Activated gamma-delta T cell treated with Interleukin-2 at 50 U/mL for 16 hours (primary cell): ENCODE data around the gene MTO1.
"Not testable (repeated sequence)": the region's sequence is repeated elsewhere in the genome, so short reads cannot be mapped to it uniquely, and the experiment has no call there.

Experiments used
- DNase-seq: peaks from one replicate; pipeline ENCODE4 v3.0.0-alpha.2; 2020

The MTO1 gene

GRCh38 chr6:73504160-73504559 lies 42.6 kb downstream of the MTO1 start:
- DNase-seq, result no peak

GRCh38 chr6:73505142-73505541 lies 43.6 kb downstream of the MTO1 start:
- DNase-seq, result no peak

GRCh38 chr6:73505705-73506104 lies 44.2 kb downstream of the MTO1 start:
- not testable (repeated sequence) for DNase-seq

GRCh38 chr6:73506246-73506645 lies 44.7 kb downstream of the MTO1 start:
- no peak for DNase-seq

- DNase-seq, result no peak
Measured at GRCh38 chr6:73508776-73509175, 47.2 kb downstream of the MTO1 start.

GRCh38 chr6:73509851-73510250 lies 48.3 kb downstream of the MTO1 start:
- DNase-seq, result no peak

- no peak for DNase-seq
Measured at GRCh38 chr6:73511796-73512195, 50.3 kb downstream of the MTO1 start.

- DNase-seq, result no peak
Measured at GRCh38 chr6:73513496-73513854, 51.9 kb downstream of the MTO1 start.

- no peak for DNase-seq
Measured at GRCh38 chr6:73514746-73515110, 53.2 kb downstream of the MTO1 start.

- no peak for DNase-seq
Measured at GRCh38 chr6:73515204-73515655, 53.7 kb downstream of the MTO1 start.

GRCh38 chr6:73516514-73517489 lies 55.3 kb downstream of the MTO1 start:
- DNase-seq, result no peak

- DNase-seq, result not testable (repeated sequence)
Measured at GRCh38 chr6:73518100-73518981, 56.8 kb downstream of the MTO1 start.

GRCh38 chr6:73518982-73519881 lies 57.7 kb downstream of the MTO1 start:
- not testable (repeated sequence) for DNase-seq

GRCh38 chr6:73519926-73520687 lies 58.6 kb downstream of the MTO1 start:
- DNase-seq, result peak; percentile 68

GRCh38 chr6:73520688-73521350 lies 59.3 kb downstream of the MTO1 start, which contains the start of gene EEF1A1:
Gene EEF1A1, minus strand, starts transcription at chr6:73521032. Its CDS starts 1,006 bp downstream, at chr6:73520026.
- peak; percentile 100 for DNase-seq

GRCh38 chr6:73521351-73521985 lies 59.9 kb downstream of the MTO1 start:
- peak; percentile 66 for DNase-seq

GRCh38 chr6:73523434-73524123 lies 62.0 kb downstream of the MTO1 start:
- peak; percentile 72 for DNase-seq

- DNase-seq, result no peak
Measured at GRCh38 chr6:73525546-73526330, 64.2 kb downstream of the MTO1 start.

- DNase-seq, result no peak
Measured at GRCh38 chr6:73528897-73529296, 67.4 kb downstream of the MTO1 start.
